ENCODE results near the gene WFDC2.

DNA sequence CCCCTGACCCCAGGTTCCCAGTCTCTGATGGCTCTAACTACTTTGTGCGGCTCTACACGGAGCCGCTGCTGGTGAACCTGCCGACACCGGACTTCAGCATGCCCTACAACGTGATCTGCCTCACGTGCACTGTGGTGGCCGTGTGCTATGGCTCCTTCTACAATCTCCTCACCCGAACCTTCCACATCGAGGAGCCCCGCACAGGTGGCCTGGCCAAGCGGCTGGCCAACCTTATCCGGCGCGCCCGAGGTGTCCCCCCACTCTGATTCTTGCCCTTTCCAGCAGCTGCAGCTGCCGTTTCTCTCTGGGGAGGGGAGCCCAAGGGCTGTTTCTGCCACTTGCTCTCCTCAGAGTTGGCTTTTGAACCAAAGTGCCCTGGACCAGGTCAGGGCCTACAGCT, 44.0 kb upstream of the WFDC2 start:
- TF ChIP-seq, protein P1, sequence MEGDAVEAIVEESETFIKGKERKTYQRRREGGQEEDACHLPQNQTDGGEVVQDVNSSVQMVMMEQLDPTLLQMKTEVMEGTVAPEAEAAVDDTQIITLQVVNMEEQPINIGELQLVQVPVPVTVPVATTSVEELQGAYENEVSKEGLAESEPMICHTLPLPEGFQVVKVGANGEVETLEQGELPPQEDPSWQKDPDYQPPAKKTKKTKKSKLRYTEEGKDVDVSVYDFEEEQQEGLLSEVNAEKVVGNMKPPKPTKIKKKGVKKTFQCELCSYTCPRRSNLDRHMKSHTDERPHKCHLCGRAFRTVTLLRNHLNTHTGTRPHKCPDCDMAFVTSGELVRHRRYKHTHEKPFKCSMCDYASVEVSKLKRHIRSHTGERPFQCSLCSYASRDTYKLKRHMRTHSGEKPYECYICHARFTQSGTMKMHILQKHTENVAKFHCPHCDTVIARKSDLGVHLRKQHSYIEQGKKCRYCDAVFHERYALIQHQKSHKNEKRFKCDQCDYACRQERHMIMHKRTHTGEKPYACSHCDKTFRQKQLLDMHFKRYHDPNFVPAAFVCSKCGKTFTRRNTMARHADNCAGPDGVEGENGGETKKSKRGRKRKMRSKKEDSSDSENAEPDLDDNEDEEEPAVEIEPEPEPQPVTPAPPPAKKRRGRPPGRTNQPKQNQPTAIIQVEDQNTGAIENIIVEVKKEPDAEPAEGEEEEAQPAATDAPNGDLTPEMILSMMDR (IDR thresholded peaks at IDR 0.05; ENCODE audit: poor library complexity) = no peak
- TF ChIP-seq EZH2 (IDR thresholded peaks at IDR 0.05; ENCODE audit: borderline replicate concordance) = no peak

All from hepatocyte (in vitro differentiated cells).